Upper lobe of right lung (tissue), 1 donor: Measurements from ENCODE around the gene RAB6B. TPM values are rescaled to one million over a fixed set of nuclear protein-coding genes. Genes with fewer than 3 reads are reported as not detected.

Source experiments
- ATAC-seq: fragments of 200-7000 bp; cut with Tn5 transposase; one replicate; pipeline ENCODE4 v1.9.1; 2020; ENCODE audit warnings: mild to moderate bottlenecking, moderate library complexity
- DNase-seq: peaks from one replicate; pipeline ENCODE4 v3.0.0-alpha.2; 2020
- H3K27ac ChIP-seq: fragments of 200-600 bp; one replicate; pipeline ENCODE4 v1.8.0; 2022
- H3K27me3 ChIP-seq: fragments of 200-600 bp; one replicate; pipeline ENCODE4 v1.8.0; 2022; ENCODE audit warnings: mild to moderate bottlenecking
- H3K36me3 ChIP-seq: fragments of 200-600 bp; one replicate; pipeline ENCODE4 v1.8.0; 2022
- H3K4me1 ChIP-seq: fragments of 200-600 bp; one replicate; pipeline ENCODE4 v1.8.0; 2022
- H3K4me3 ChIP-seq: fragments of 200-600 bp; one replicate; pipeline ENCODE4 v1.8.0; 2022; ENCODE audit warnings: mild to moderate bottlenecking
- H3K9me3 ChIP-seq: fragments of 200-600 bp; one replicate; pipeline ENCODE4 v1.8.0; 2022
- intact Hi-C: fragments of 100-400 bp; cut with DNase I; formaldehyde crosslinking; loops from one replicate; pipeline ENCODE4 v1.11.0; 2022
- total RNA-seq: library from RNA; stranded (reverse); fragmentation: NEBNext Ultra II Directional; extraction: Animal tissue kit (Norgen Biotek cat#: 25700); gene quantifications from one replicate; pipeline ENCODE4 v1.2.1, GENCODE V29; 2021
- TF ChIP-seq, protein P1 (sequence below): fragments of 200-600 bp; IDR thresholded peaks from one replicate; pipeline ENCODE4 v1.8.0; 2022; ENCODE audit warnings: antibody characterized with exemption
- donor health status: DM: no; HTN: yes; CAD: no; lungs with severe emphysema.

RAB6B gene
- total RNA-seq, 1 donor from 2014 or later, result 7.4 TPM

GRCh38 chr3:133884887-133885711, 10.6 kb downstream of the RAB6B start:
- Histone ChIP-seq H3K36me3 (no peaks in the 10 kb centered on the region), H3K4me3 (no peak overlapping the region), H3K9me3 (no peaks in the 10 kb centered on the region), H3K27ac (no peak overlapping the region), H3K27me3 (no peaks in the 10 kb centered on the region), H3K4me1 (no peaks in the 10 kb centered on the region)
- no peak for ATAC-seq
- intact Hi-C loops, result no loop called here
- no peak for DNase-seq
- TF ChIP-seq, protein P1, sequence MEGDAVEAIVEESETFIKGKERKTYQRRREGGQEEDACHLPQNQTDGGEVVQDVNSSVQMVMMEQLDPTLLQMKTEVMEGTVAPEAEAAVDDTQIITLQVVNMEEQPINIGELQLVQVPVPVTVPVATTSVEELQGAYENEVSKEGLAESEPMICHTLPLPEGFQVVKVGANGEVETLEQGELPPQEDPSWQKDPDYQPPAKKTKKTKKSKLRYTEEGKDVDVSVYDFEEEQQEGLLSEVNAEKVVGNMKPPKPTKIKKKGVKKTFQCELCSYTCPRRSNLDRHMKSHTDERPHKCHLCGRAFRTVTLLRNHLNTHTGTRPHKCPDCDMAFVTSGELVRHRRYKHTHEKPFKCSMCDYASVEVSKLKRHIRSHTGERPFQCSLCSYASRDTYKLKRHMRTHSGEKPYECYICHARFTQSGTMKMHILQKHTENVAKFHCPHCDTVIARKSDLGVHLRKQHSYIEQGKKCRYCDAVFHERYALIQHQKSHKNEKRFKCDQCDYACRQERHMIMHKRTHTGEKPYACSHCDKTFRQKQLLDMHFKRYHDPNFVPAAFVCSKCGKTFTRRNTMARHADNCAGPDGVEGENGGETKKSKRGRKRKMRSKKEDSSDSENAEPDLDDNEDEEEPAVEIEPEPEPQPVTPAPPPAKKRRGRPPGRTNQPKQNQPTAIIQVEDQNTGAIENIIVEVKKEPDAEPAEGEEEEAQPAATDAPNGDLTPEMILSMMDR, result no peak

GRCh38 chr3:133884054-133884886, 11.4 kb downstream of the RAB6B start:
- ATAC-seq, result no peak
- intact Hi-C loops, result no loop called here
- Histone ChIP-seq H3K4me1 (no peaks in the 10 kb centered on the region), H3K4me3 (no peak overlapping the region), H3K36me3 (no peaks in the 10 kb centered on the region), H3K9me3 (no peaks in the 10 kb centered on the region), H3K27me3 (no peaks in the 10 kb centered on the region), H3K27ac (no peak overlapping the region)
- TF ChIP-seq, protein P1, result no peak
- no peak for DNase-seq

DNA sequence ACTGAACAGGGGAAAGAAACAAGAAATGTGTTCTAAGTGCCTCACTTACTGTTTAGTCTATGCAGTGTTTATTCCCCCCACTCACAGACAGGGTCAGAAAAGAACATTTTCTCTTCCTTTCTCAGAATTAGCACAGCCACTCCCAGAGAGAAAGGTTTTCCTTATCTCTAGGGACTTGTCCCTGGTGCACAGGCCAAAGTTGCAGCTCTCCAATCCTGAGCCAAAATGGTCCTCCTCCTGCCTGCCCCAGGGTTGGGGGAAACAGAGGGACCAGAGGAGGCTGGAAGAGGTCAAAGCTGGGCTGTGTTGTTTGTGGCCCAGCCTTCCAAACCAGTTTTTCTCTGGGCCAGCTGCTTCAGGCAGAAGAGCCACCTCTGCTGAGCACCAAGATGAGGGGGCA, 12.0 kb downstream of the RAB6B start:
- TF ChIP-seq, protein P1, result no peak

GRCh38 chr3:133882986-133883586, 12.6 kb downstream of the RAB6B start:
- Histone ChIP-seq H3K36me3 (no peaks in the 10 kb centered on the region), H3K27ac (no peak overlapping the region), H3K4me3 (no peak overlapping the region), H3K4me1 (no peaks in the 10 kb centered on the region), H3K27me3 (no peaks in the 10 kb centered on the region), H3K9me3 (no peaks in the 10 kb centered on the region)
- intact Hi-C loops, result no loop called here
- ATAC-seq (no peak), DNase-seq (no peak)
- TF ChIP-seq, protein P1, result no peak

More for the DNA sequence above, 12.0 kb downstream of the RAB6B start:
- Histone ChIP-seq H3K27me3 (no peaks in the 10 kb centered on the region), H3K4me3 (no peak overlapping the region), H3K36me3 (no peaks in the 10 kb centered on the region), H3K4me1 (no peaks in the 10 kb centered on the region), H3K9me3 (no peaks in the 10 kb centered on the region), H3K27ac (no peak overlapping the region)
- intact Hi-C loops, result no loop called here
- ATAC-seq (no peak), DNase-seq (no peak)

- ATAC-seq (no peak), DNase-seq (peak; percentile 36)
- Histone ChIP-seq H3K9me3 (no peaks in the 10 kb centered on the region), H3K4me1 (no peaks in the 10 kb centered on the region), H3K27me3 (no peaks in the 10 kb centered on the region), H3K4me3 (no peak overlapping the region), H3K27ac (no peak overlapping the region), H3K36me3 (no peaks in the 10 kb centered on the region)
- intact Hi-C loops, result no loop called here
- TF ChIP-seq, protein P1, result no peak
These were observed 13.5 kb downstream of the RAB6B start for GRCh38 chr3:133881939-133882825.
